Esophagus squamous epithelium (tissue), 5 donors: ENCODE data around the gene ITPRIP. TPM values are rescaled to one million over a fixed set of nuclear protein-coding genes. Genes with fewer than 3 reads are reported as not detected.

ENCODE experiments used
- DNase-seq: peaks from one replicate; lab custom pipeline; 2025; lab: John Stamatoyannopoulos, UW
- H3K27ac ChIP-seq, 4 donors: fragments of 200-600 bp; sonication (generic); one replicate each; pipeline ENCODE4 v1.5.1; 2016 to 2019; ENCODE audit warnings: mild to moderate bottlenecking in 1 of 4
- H3K27me3 ChIP-seq, 4 donors: fragments of 200-600 bp; sonication (generic); 1 replicate in 3 of 4; 2 replicates in 1 of 4; pipeline versions ENCODE4 v1.5.1 to v1.6.0; 2017 to 2021; ENCODE audit warnings: antibody characterized with exemption in 1 of 4
- H3K36me3 ChIP-seq, 3 donors: fragments of 200-600 bp; sonication (generic); one replicate each; pipeline ENCODE4 v1.5.1; 2016 to 2019
- H3K4me1 ChIP-seq, 3 donors: fragments of 200-600 bp; sonication (generic); one replicate each; pipeline ENCODE4 v1.5.1; 2017 to 2019
- H3K4me3 ChIP-seq, 4 donors: fragments of 200-600 bp; sonication (generic); 1 replicate in 3 of 4; 2 replicates in 1 of 4; pipeline ENCODE4 v1.5.1; 2016 to 2019; ENCODE audit warnings: mild to moderate bottlenecking in 2 of 4, moderate library complexity in 1 of 4
- H3K9me3 ChIP-seq, 3 donors: fragments of 200-600 bp; sonication (generic); one replicate each; pipeline ENCODE4 v1.5.1; 2016 to 2019
- POLR2A ChIP-seq, 4 donors: fragments of 450-650 bp; IDR thresholded peaks; one replicate each; pipeline ENCODE4 v1.6.1; 2017; ENCODE audit warnings: antibody characterized with exemption in 4 of 4, mild to moderate bottlenecking in 4 of 4, moderate library complexity in 3 of 4
- WGBS, 2 donors: methylation state at CpG; one replicate each; pipeline ENCODE4 v1.1.5; 2018; 5-methylcytosine and 5-hydroxymethylcytosine counted together
- intact Hi-C: fragments of 100-400 bp; cut with DNase I; formaldehyde crosslinking; loops from one replicate; pipeline ENCODE4 v1.15.0; 2022
- total RNA-seq, 4 donors: library from RNA; depleted of rRNA; stranded (reverse); fragments of >200 nt; gene quantifications; one replicate each; pipeline ENCODE4 v1.1.0, GENCODE V29; 2016
- TF ChIP-seq, protein P1 (sequence below), 6 experiments: fragments of 450-650 bp in 4 of 6; fragments of 200-600 bp in 2 of 6; sonication (generic) in 2 of 6; IDR thresholded peaks; one replicate each; pipeline ENCODE4 v1.5.1; 2016 to 2019; ENCODE audit warnings: antibody characterized with exemption in 6 of 6, mild to moderate bottlenecking in 4 of 6, moderate library complexity in 4 of 6
- donor health status: DM: yes; HTN: yes; CAD: no.

Gene ITPRIP
- total RNA-seq, 4 donors from 2014 or later: 37.6 to 61.6 (median 38.4) TPM

GRCh38 chr10:104316321-104317099 lies 21.8 kb downstream of the ITPRIP start:
- intact Hi-C loops: no loop called here
- no peak for DNase-seq
- Histone ChIP-seq H3K9me3 (no peaks in the 10 kb centered on the region), H3K4me3 (no peak overlapping the region), H3K4me1 (peaks cover 56 to 79% (median 57%) of the 10 kb centered on the region in 3 donors), H3K27me3 (no peaks in the 10 kb centered on the region), H3K27ac (peak overlapping the region; percentile 91 to 99 (median 96)), H3K36me3 (peaks cover 35 to 53% (median 37%) of the 10 kb centered on the region in 3 donors)
- 80 to 81% methylated on average over 4 to 8 of the region's 9 CpGs for WGBS, 2 donors
- TF ChIP-seq, protein P1, sequence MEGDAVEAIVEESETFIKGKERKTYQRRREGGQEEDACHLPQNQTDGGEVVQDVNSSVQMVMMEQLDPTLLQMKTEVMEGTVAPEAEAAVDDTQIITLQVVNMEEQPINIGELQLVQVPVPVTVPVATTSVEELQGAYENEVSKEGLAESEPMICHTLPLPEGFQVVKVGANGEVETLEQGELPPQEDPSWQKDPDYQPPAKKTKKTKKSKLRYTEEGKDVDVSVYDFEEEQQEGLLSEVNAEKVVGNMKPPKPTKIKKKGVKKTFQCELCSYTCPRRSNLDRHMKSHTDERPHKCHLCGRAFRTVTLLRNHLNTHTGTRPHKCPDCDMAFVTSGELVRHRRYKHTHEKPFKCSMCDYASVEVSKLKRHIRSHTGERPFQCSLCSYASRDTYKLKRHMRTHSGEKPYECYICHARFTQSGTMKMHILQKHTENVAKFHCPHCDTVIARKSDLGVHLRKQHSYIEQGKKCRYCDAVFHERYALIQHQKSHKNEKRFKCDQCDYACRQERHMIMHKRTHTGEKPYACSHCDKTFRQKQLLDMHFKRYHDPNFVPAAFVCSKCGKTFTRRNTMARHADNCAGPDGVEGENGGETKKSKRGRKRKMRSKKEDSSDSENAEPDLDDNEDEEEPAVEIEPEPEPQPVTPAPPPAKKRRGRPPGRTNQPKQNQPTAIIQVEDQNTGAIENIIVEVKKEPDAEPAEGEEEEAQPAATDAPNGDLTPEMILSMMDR (IDR thresholded peaks at IDR 0.05): no peak
- TF ChIP-seq POLR2A (IDR thresholded peaks at IDR 0.05): no peak

DNA sequence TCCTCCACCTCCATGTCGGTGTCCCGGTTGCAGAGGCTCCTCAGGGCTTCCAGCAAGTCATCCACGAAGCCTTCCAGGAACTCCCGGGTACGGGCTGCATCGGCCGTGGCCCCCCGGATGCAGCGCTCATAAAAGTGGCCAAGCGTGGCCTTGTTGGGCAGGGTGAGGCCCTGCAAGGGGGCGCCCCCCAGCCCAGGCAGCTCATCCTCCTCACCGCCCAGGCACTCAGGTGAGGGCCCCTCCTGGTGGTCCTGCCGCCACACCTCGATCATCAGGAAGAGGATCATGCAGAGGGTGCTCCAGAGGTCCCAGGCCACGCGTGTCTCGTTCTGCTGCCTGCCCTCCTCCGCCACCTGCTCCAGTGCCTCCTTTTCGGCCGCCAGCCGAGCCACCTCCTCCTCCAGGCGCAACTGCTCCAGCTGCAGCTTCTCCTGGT lies 22.8 kb downstream of the ITPRIP start:
- H3K4me1 ChIP-seq: peaks cover 46 to 79% (median 50%) of the 10 kb centered on the region in 3 donors
- peaks cover 35 to 63% (median 37%) of the 10 kb centered on the region in 3 donors for H3K36me3 ChIP-seq

DNA sequence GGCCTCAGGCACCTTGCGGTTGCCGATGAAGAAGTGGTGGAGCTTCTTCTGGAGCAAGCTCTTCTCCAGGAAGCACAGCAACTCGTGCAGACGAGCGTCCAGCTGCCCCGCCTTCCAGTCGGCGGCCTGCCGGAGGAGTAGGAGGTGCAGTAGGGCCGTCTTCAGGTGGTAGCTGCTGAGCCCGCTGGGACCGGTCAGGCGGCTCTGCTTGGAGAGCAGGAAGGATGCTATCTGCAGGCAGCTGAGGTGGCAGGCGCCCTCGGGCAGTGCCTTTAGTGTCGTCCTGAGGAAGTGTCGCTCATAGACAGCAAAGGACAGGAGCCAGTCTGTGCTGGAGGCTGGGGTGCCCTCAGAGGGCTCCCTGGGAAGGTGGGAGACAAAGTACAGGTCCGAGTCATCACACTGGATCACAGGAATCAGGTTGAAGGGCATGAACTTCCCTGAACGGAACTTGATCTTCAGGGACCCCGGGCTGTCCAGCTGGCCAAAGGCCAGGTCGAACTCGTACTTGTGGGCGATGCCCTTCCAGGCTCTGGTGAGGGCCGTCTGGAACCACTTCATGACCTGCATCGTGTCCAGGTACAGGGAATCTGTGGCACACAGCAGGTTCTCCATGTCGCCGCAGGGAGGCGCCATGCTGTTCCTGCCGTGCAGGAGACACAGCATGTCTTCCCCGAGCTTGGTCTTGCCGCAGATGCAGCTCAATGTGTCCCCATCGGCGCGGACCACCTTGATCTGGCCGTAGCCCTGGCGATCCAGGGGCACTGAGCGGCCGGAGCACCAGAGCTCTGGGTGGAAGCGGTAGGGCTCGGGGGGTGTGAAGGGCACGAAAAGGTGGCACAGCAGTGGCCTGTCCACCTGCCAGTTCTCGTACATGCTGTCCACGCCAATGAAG lies 23.4 kb downstream of the ITPRIP start:
- intact Hi-C loops: no loop called here
- H3K27me3 ChIP-seq: no peaks in the 10 kb centered on the region
- H3K36me3 ChIP-seq: peaks cover 35 to 69% (median 37%) of the 10 kb centered on the region in 3 donors
- TF ChIP-seq POLR2A (IDR thresholded peaks at IDR 0.05): no peak
- TF ChIP-seq, protein P1 (IDR thresholded peaks at IDR 0.05): no peak
- H3K4me3 ChIP-seq: no peak overlapping the region
- no peak for DNase-seq
- no peak overlapping the region for H3K27ac ChIP-seq
- peaks cover 39 to 79% (median 48%) of the 10 kb centered on the region in 3 donors for H3K4me1 ChIP-seq
- H3K9me3 ChIP-seq: no peaks in the 10 kb centered on the region
- WGBS, 2 donors: 89 to 93% methylated on average over 5 to 8 of the region's 43 CpGs

More for the DNA sequence above, 22.8 kb downstream of the ITPRIP start:
- Histone ChIP-seq H3K27ac (peak overlapping the region in 1 of 4 donors; percentile 91), H3K9me3 (no peaks in the 10 kb centered on the region), H3K27me3 (no peaks in the 10 kb centered on the region), H3K4me3 (no peak overlapping the region)
- WGBS, 2 donors: 95 to 97% methylated on average over 8 to 16 of the region's 22 CpGs
- TF ChIP-seq POLR2A (IDR thresholded peaks at IDR 0.05): no peak
- TF ChIP-seq, protein P1 (IDR thresholded peaks at IDR 0.05): no peak
- intact Hi-C loops: no loop called here
- DNase-seq: no peak

GRCh38 chr10:104311184-104311720 lies 27.0 kb downstream of the ITPRIP start:
- Histone ChIP-seq H3K9me3 (no peaks in the 10 kb centered on the region), H3K4me3 (no peak overlapping the region), H3K27me3 (no peaks in the 10 kb centered on the region), H3K36me3 (peaks cover 35 to 82% (median 36%) of the 10 kb centered on the region in 3 donors), H3K27ac (peak overlapping the region in 1 of 4 donors; percentile 35), H3K4me1 (peaks cover 4 to 68% (median 14%) of the 10 kb centered on the region in 3 donors)
- TF ChIP-seq, protein P1 (IDR thresholded peaks at IDR 0.05): no peak
- no peak for TF ChIP-seq POLR2A (IDR thresholded peaks at IDR 0.05)
- no peak for DNase-seq
- intact Hi-C loops: no loop called here
- 82 to 85% methylated on average over 5 of the region's 5 CpGs for WGBS, 2 donors
